ENCODE measurements around the gene EPB42.

DNA sequence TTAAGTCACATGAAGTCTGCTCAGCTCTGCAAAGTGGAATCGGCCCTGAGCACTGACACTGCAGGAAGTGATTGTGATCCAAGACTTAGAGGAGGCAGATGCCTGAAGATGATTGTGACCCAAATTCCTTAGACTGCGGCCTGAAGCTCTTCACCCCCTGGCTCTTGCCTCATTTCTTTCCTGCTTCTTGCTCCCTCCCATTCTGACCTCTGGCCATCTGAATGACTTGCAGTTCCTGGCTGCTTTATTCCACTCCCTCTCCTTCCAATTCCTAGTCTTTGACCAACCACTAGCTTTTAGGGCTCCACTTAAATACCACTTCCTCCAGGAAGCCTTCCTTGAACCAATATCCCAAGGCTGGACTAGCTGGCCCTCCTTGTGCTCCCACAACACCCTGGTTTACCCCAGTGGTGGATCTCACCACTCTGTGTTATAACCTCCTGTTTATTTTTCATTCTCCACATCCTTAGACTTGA is 9.9 kb upstream of the EPB42 start:
- TF ChIP-seq, protein P1, sequence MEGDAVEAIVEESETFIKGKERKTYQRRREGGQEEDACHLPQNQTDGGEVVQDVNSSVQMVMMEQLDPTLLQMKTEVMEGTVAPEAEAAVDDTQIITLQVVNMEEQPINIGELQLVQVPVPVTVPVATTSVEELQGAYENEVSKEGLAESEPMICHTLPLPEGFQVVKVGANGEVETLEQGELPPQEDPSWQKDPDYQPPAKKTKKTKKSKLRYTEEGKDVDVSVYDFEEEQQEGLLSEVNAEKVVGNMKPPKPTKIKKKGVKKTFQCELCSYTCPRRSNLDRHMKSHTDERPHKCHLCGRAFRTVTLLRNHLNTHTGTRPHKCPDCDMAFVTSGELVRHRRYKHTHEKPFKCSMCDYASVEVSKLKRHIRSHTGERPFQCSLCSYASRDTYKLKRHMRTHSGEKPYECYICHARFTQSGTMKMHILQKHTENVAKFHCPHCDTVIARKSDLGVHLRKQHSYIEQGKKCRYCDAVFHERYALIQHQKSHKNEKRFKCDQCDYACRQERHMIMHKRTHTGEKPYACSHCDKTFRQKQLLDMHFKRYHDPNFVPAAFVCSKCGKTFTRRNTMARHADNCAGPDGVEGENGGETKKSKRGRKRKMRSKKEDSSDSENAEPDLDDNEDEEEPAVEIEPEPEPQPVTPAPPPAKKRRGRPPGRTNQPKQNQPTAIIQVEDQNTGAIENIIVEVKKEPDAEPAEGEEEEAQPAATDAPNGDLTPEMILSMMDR (IDR thresholded peaks at IDR 0.05; ENCODE audit: poor library complexity) = no peak
- no peak for TF ChIP-seq EZH2 (IDR thresholded peaks at IDR 0.05; ENCODE audit: borderline replicate concordance)
